SU-DHL-6 (cell line): ENCODE data around the gene ANKH.

Source experiments
- H2AFZ ChIP-seq: fragments of 200-600 bp; sonication (generic); 2 replicates; pipeline ENCODE4 v1.6.1; 2014; ENCODE audit warnings: low read depth, mild to moderate bottlenecking, moderate library complexity, mixed read lengths, antibody characterized with exemption, low read length; ENCODE audit not compliant: severe bottlenecking
- H3F3A ChIP-seq: fragments of 200-600 bp; shearing (Covaris generic); 2 replicates; pipeline ENCODE4 v1.6.0; 2016; ENCODE audit warnings: antibody characterized with exemption, mild to moderate bottlenecking; ENCODE audit not compliant: insufficient read depth
- H3K27ac ChIP-seq: fragments of 200-600 bp; sonication (generic); 2 replicates; pipeline ENCODE4 v1.5.1; 2016; ENCODE audit warnings: low read depth, mild to moderate bottlenecking, low read length, moderate library complexity, mixed read lengths
- H3K27me3 ChIP-seq: fragments of 200-600 bp; sonication (generic), shearing (Covaris generic); 2 replicates; pipeline ENCODE4 v1.6.0; 2014; ENCODE audit warnings: mild to moderate bottlenecking, low read length
- H3K36me3 ChIP-seq: fragments of 200-600 bp; sonication (generic); 2 replicates; pipeline ENCODE4 v1.6.1; 2014; ENCODE audit warnings: mild to moderate bottlenecking, low read length, mixed read lengths
- H3K4me2 ChIP-seq: fragments of 300-600, 200-600 bp; shearing (Covaris generic), sonication (generic); 2 replicates; pipeline ENCODE4 v1.6.0; 2014; ENCODE audit warnings: low read length, low read depth, mild to moderate bottlenecking; ENCODE audit not compliant: poor library complexity, severe bottlenecking
- H3K4me3 ChIP-seq: fragments of 200-600 bp; sonication (generic); 2 replicates; pipeline ENCODE4 v1.5.1; 2014; ENCODE audit warnings: antibody characterized with exemption, low read length, mild to moderate bottlenecking, mixed read lengths; ENCODE audit not compliant: insufficient read depth, poor library complexity, severe bottlenecking
- H3K79me2 ChIP-seq: fragments of 200-600 bp; sonication (generic); 2 replicates; pipeline ENCODE4 v1.6.1; 2014; ENCODE audit warnings: mild to moderate bottlenecking, low read length, moderate library complexity; ENCODE audit not compliant: insufficient read depth
- H3K9ac ChIP-seq: fragments of 200-600 bp; sonication (generic); 2 replicates; pipeline ENCODE4 v1.7.0; 2014; ENCODE audit warnings: mild to moderate bottlenecking, low read length
- H3K9me2 ChIP-seq: fragments of 200-600 bp; sonication (generic); replicated peaks from 2 replicates; pipeline ENCODE4 v1.6.1; 2014; ENCODE audit warnings: low read length; ENCODE audit not compliant: insufficient read depth
- H3K9me3 ChIP-seq: fragments of 200-600 bp; sonication (generic); 2 replicates; pipeline ENCODE4 v1.6.1; 2014; ENCODE audit warnings: low read length, mixed read lengths; ENCODE audit not compliant: insufficient read depth
- H4K20me1 ChIP-seq: fragments of 200-600 bp; sonication (generic); 2 replicates; pipeline ENCODE4 v1.6.1; 2014; ENCODE audit warnings: low read depth, mild to moderate bottlenecking, antibody characterized with exemption, low read length, moderate library complexity, mixed read lengths
- CTCF ChIP-seq: fragments of 200-600 bp; sonication (generic); IDR thresholded peaks from one replicate; pipeline ENCODE4 v1.5.1; 2017; ENCODE audit warnings: antibody characterized with exemption, mild to moderate bottlenecking, low read length, moderate library complexity; ENCODE audit not compliant: insufficient read depth, poor library complexity, severe bottlenecking
- EZH2phosphoT487 ChIP-seq: fragments of 200-600 bp; sonication (generic), shearing (Covaris generic); conservative IDR thresholded peaks from 2 replicates; pipeline ENCODE4 v1.6.1; 2018; ENCODE audit warnings: mild to moderate bottlenecking, antibody characterized with exemption, low read length, moderate library complexity, mixed read lengths

The ANKH gene

GRCh38 chr5:14727928-14728458 is 143.6 kb downstream of the ANKH start:
- H3K27me3 ChIP-seq, result no peaks in the 10 kb centered on the region
- H3K36me3 ChIP-seq, result no peaks in the 10 kb centered on the region
- H3K79me2 ChIP-seq, result no peaks in the 10 kb centered on the region
- H3K4me2 ChIP-seq, result no peak overlapping the region
- no peak overlapping the region for H3K4me3 ChIP-seq
- no peaks in the 10 kb centered on the region for H3K9me3 ChIP-seq
- no peak for TF ChIP-seq EZH2phosphoT487
- TF ChIP-seq CTCF, result no peak
- H3K27ac ChIP-seq, result no peak overlapping the region
- H2AFZ ChIP-seq, result no peak overlapping the region
- H3K9me2 ChIP-seq, result no peaks in the 10 kb centered on the region
- no peak overlapping the region for H3K9ac ChIP-seq
- H4K20me1 ChIP-seq, result no peaks in the 10 kb centered on the region
- H3F3A ChIP-seq, result no peaks in the 10 kb centered on the region

- Histone ChIP-seq H3K4me2 (no peak overlapping the region), H3K79me2 (no peaks in the 10 kb centered on the region), H3F3A (no peaks in the 10 kb centered on the region)
Measured at GRCh38 chr5:14727428-14727865, 144.1 kb downstream of the ANKH start.

GRCh38 chr5:14726066-14726838 is 145.3 kb downstream of the ANKH start:
- H3K4me2 ChIP-seq, result no peak overlapping the region
- H2AFZ ChIP-seq, result no peak overlapping the region
- H3F3A ChIP-seq, result no peaks in the 10 kb centered on the region
- TF ChIP-seq CTCF, result no peak
- no peak for TF ChIP-seq EZH2phosphoT487
- H3K9ac ChIP-seq, result no peak overlapping the region
- H3K4me3 ChIP-seq, result no peak overlapping the region
- H3K9me2 ChIP-seq, result no peaks in the 10 kb centered on the region
- no peaks in the 10 kb centered on the region for H3K79me2 ChIP-seq
- no peaks in the 10 kb centered on the region for H3K9me3 ChIP-seq
- H3K27ac ChIP-seq, result no peak overlapping the region
- H3K36me3 ChIP-seq, result no peaks in the 10 kb centered on the region
- H3K27me3 ChIP-seq, result no peaks in the 10 kb centered on the region
- no peaks in the 10 kb centered on the region for H4K20me1 ChIP-seq

More at GRCh38 chr5:14727428-14727865, 144.1 kb downstream of the ANKH start:
- Histone ChIP-seq H4K20me1 (no peaks in the 10 kb centered on the region), H2AFZ (no peak overlapping the region), H3K9ac (no peak overlapping the region), H3K36me3 (no peaks in the 10 kb centered on the region), H3K9me3 (no peaks in the 10 kb centered on the region), H3K4me3 (no peak overlapping the region), H3K27me3 (no peaks in the 10 kb centered on the region), H3K9me2 (no peaks in the 10 kb centered on the region), H3K27ac (no peak overlapping the region)
- TF ChIP-seq EZH2phosphoT487 (no peak), CTCF (peak; percentile 86)
